HG03575 (cell line): ENCODE results near the gene PCNA.
"Not testable (repeated sequence)": the region's sequence is repeated elsewhere in the genome, so short reads cannot be mapped to it uniquely, and the experiment has no call there.

Source experiments
- ATAC-seq: cut with Tn5 transposase; IDR thresholded peaks from one replicate; pipeline ENCODE4 v1.9.1; 2021; ENCODE audit not compliant: unreplicated experiment, insufficient number of reproducible peaks, low FRiP score; ENCODE audit errors: extremely low read depth

The PCNA gene

DNA sequence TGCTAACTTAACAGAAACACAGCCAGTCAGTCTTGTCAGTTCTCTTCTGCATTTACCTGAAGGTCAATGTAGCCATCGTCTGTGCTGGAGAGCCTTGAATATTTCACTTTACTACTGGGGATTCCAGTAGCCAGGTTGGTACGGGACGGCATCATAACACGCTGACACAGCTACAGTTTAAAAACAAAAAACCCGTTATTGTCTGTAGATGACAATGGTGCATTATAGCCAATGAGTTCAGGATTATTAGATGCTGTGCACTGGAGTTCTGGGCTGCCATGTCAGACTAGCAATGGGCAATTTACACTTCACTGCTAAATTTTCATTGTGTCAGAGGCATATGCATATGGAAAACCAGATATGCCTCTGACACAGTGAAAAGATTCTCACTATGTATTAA, 10.5 kb downstream of the PCNA start:
- ATAC-seq, result no peak

- no peak for ATAC-seq
These were observed 15.3 kb downstream of the PCNA start for GRCh38 chr20:5104479-5104878.

GRCh38 chr20:5100684-5101347, 18.9 kb downstream of the PCNA start:
- no peak for ATAC-seq

- ATAC-seq, result not testable (repeated sequence)
These were observed 19.8 kb downstream of the PCNA start for GRCh38 chr20:5099909-5100308.

GRCh38 chr20:5099009-5099408, 20.7 kb downstream of the PCNA start:
- not testable (repeated sequence) for ATAC-seq

GRCh38 chr20:5096463-5096862, 23.3 kb downstream of the PCNA start:
- ATAC-seq, result no peak

- ATAC-seq, result no peak
These were observed 23.8 kb downstream of the PCNA start for GRCh38 chr20:5095931-5096330.

DNA sequence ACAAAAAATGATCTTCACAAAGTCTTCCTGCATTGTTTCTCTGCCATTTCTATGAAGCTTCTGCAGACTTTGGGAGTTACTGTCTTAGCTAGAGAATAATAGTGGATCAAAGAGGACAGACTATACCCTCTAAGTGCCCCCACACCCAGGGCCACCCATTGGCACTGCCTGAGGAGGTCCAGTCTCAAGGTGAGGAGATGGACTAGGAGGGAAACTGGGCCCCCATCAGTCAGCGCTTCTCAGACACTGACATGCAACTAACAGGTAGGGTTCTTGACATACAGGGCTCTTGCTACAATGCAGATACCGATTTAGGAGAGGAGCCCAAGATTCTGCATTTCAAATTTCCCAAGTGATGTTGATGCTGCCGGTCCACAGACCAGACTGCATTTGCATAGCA, 24.3 kb downstream of the PCNA start:
- no peak for ATAC-seq

DNA sequence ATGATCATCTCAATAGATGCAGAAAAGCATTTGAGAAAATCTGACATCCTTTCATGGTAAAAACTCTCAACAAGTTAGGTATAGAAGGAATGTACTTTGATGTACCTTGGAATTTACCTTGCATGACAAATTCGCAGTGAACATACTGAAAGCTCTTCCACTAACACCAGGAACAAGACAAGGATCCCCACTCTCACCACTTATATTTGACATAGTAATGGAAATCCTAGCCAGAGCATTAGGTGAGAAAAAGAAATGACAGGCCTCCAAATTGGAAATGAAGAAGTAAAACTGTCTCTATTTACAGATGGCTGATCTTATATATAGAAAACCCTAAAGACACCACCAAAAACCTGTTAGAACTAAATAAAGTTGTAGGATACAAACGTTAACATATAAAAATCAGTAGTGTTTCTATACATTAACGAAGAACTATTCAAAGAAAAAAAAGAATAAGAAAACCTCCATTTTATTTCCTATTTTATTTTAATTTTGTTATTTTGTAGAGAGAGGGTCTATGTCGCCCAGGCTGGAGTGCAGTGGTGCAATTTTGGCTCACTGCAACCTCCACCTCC, 26.9 kb downstream of the PCNA start:
- ATAC-seq, result no peak

- no peak for ATAC-seq
These were observed 27.9 kb downstream of the PCNA start for GRCh38 chr20:5091902-5092301.

DNA sequence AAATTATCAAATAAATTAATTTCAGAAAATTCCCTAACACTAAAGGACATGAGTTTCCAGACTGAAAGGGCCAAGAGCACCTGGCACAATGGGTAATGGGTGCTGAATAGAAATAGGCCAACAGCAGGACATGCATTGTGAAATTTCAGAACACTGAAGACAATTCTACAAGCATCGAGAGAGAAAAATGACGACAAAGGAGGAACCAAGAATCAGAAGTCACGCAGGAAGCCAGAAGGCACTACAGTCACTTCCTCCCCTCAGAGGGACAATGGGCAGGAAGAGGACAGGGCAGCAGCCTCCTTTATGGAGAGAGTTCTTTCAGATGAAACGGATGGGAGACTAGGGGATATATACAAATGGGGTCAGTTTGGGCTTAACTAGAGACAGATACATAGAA, 29.6 kb downstream of the PCNA start:
- no peak for ATAC-seq

GRCh38 chr20:5088688-5089087, 31.1 kb downstream of the PCNA start:
- no peak for ATAC-seq

GRCh38 chr20:5085380-5085779, 34.4 kb downstream of the PCNA start:
- ATAC-seq, result no peak

- ATAC-seq, result no peak
These were observed 39.3 kb downstream of the PCNA start for GRCh38 chr20:5080384-5080877.

DNA sequence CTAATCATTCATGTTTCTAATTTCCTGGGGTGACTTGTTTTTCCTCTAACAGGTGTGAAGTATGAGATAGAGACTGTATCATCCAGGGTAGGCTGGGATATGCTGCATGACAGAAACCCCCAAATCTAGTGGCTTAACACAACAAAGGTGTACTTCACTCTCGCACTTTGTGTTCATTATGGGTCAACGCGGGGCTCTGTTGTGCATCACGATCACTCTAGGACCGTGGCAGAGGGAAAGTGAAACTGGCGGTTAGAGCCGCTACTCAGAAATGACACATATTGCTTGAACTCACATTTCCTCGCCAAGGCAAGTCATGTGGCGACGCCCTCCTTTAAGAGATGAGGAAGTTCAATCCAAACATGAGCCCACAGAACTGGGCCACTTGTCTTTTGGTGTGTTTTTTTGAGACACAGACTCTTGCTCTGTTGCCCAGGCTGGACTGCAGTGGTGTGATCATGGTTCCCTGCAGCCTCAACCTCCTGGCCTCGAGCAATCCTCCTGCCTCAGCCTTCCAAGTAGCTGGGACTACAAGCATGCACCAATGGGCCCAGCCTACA, 41.3 kb downstream of the PCNA start:
- ATAC-seq, result peak; percentile 94

- ATAC-seq, result no peak
These were observed 41.9 kb downstream of the PCNA start for GRCh38 chr20:5077761-5078387.

DNA sequence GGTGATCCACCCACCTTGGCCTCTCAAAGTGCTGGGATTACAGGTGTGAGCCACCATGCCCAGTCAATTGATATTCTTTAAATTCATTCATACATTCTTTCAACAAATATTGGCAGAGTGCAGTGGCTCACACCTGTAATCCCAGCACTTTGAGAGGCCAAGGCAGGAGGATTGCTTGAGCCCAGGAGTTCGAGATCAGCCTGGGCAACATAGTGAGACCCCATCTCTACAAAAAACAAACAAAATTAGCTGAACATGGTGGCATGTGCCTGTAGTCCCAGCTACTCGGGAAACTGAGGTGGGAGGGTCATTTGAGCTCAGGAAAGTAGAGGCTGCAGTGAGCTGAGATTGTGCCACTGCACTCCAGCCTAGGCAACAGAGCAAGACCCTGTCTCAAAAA, 42.8 kb downstream of the PCNA start:
- ATAC-seq, result not testable (repeated sequence)

DNA sequence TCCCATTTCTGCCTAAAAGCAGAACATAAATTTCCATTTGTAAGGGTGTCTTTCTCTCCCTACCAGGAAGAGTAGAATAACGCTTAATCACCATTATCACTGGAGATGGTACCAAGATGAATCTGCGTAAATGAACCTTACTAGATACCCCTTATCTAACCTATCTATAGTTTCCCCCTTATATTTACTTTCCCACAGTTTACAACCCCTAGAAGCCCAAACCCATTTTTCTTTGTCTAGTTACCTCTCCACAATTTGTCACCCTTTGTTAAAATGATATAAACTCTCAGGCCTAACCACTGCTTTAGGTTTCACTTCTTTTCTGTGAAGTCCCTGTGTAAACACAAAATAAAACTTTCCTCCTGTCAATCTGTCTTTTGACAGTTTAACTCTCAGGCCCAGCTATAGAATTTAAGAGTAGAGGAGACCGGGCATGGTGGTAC, 45.5 kb downstream of the PCNA start:
- ATAC-seq, result no peak

- ATAC-seq, result no peak
These were observed 46.0 kb downstream of the PCNA start for GRCh38 chr20:5073660-5074231.
